ENCODE measurements around the gene FAM3D.

- TF ChIP-seq CTCF (IDR thresholded peaks at IDR 0.05; ENCODE audit: low read depth, low read length) (no peak), EZH2phosphoT487 (IDR thresholded peaks at IDR 0.05; ENCODE audit: low read depth) (no peak)
Measured at GRCh38 chr3:58713715-58714401, 47.3 kb upstream of the FAM3D start.

All from OCI-LY3 (cell line).